HepG2 (cell line): Measurements from ENCODE around the gene CASZ1. TPM values are rescaled to one million over a fixed set of nuclear protein-coding genes. Genes with fewer than 3 reads are reported as not detected.

ENCODE experiments used
- ATAC-seq: fragments of 200-7000 bp; cut with Tn5 transposase; 3 replicates; pipeline ENCODE4 v1.9.1; 2020; ENCODE audit warnings: mild to moderate bottlenecking, moderate library complexity
- BruUV-seq: library from RNA; stranded (reverse); fragments of 400-500 nt; replicated peaks from 2 replicates; lab custom pipeline; 2021; lab: Mats Ljungman, UMichigan
- CTCF ChIA-PET: fragments of 300-600 bp; formaldehyde crosslinking; extraction: SDS; loops from one replicate; lab custom pipeline; 2021; ENCODE audit warnings: low total read pairs, inconsistent platforms, low intra/inter-chr PET ratio; lab: Yijun Ruan, JAX
- POLR2A ChIA-PET: fragments of 350-600 bp; sonication (Branson Sonifier 250); formaldehyde crosslinking; loops from one replicate; lab custom pipeline; 2020; ENCODE audit warnings: antibody characterized with exemption, inconsistent platforms; lab: Yijun Ruan, JAX
- DNase-seq: peaks from one replicate; pipeline ENCODE4 v3.0.0-alpha.2; 2015; ENCODE audit warnings: low spot score
- FAIRE-seq: peaks from 3 replicates; lab custom pipeline; 2011; peaks lifted over from hg19 to GRCh38; lab: Jason Lieb, UNC
- H2AFZ ChIP-seq: one replicate; pipeline ENCODE4 v1.6.1; 2011; ENCODE audit warnings: low read length, inconsistent platforms
- H3K27ac ChIP-seq: fragments of 300-600 bp; 3 replicates; pipeline ENCODE4 v1.8.0; 2011; ENCODE audit warnings: mixed run types, mild to moderate bottlenecking, mixed read lengths, low read length, inconsistent platforms; ENCODE audit not compliant: insufficient read depth; ENCODE audit errors: extremely low read length
- H3K27me3 ChIP-seq, 2 experiments: fragments of 200-600 bp in 1 of 2; 2 replicates in 1 of 2; 3 replicates in 1 of 2; pipeline versions ENCODE4 v1.6.0 to v1.8.0; 2011; ENCODE audit warnings: low read length in 2 of 2, mild to moderate bottlenecking in 2 of 2, moderate library complexity in 2 of 2, inconsistent platforms in 1 of 2; ENCODE audit not compliant: insufficient read depth in 2 of 2, control insufficient read depth in 1 of 2
- H3K36me3 ChIP-seq, 2 experiments: fragments of 200-600 bp in 1 of 2; replicated peaks in 1 of 2; 2 replicates in 1 of 2; 3 replicates in 1 of 2; pipeline versions ENCODE4 v1.5.1 to v1.8.0; 2011; ENCODE audit warnings: low read length in 2 of 2, inconsistent platforms in 1 of 2; ENCODE audit not compliant: insufficient read depth in 2 of 2, control insufficient read depth in 1 of 2
- H3K4me1 ChIP-seq: 2 replicates; pipeline ENCODE4 v1.5.1; 2012; ENCODE audit warnings: low read length, inconsistent platforms; ENCODE audit not compliant: insufficient read depth
- H3K4me2 ChIP-seq: 2 replicates; pipeline ENCODE4 v1.6.0; 2011; ENCODE audit warnings: low read depth, low read length, inconsistent platforms
- H3K4me3 ChIP-seq, 3 experiments: fragments of 200-600 bp in 1 of 3; sonication (generic), shearing (Covaris generic) in 1 of 3; replicated peaks in 1 of 3; 2 replicates each; pipeline ENCODE4 v1.5.1; 2011 to 2016; ENCODE audit warnings: low read length in 3 of 3, inconsistent platforms in 2 of 3, low read depth in 2 of 3, mild to moderate bottlenecking in 2 of 3, control low read depth in 1 of 3, mixed read lengths in 1 of 3; ENCODE audit not compliant: insufficient read depth in 1 of 3
- H3K79me2 ChIP-seq: one replicate; pipeline ENCODE4 v1.6.1; 2011; ENCODE audit warnings: low read length, inconsistent platforms; ENCODE audit not compliant: insufficient read depth
- H3K9ac ChIP-seq: 2 replicates; pipeline ENCODE4 v1.6.0; 2011; ENCODE audit warnings: mild to moderate bottlenecking, low read depth, low read length, inconsistent platforms; ENCODE audit not compliant: insufficient read depth
- H3K9me3 ChIP-seq: 2 replicates; pipeline ENCODE4 v1.5.1; 2012; ENCODE audit warnings: mild to moderate bottlenecking, low read length
- H4K20me1 ChIP-seq: 2 replicates; pipeline ENCODE4 v1.6.0; 2011; ENCODE audit warnings: inconsistent platforms, mild to moderate bottlenecking, low read length, moderate library complexity; ENCODE audit not compliant: insufficient read depth
- ATF1 ChIP-seq: IDR thresholded peaks from 2 replicates; pipeline ENCODE4 v1.6.1; 2016; ENCODE audit warnings: mild to moderate bottlenecking, control low read depth
- DMAP1 ChIP-seq: IDR thresholded peaks from 2 replicates; pipeline ENCODE4 v1.6.1; 2016
- ESRRA ChIP-seq: sonication (generic); formaldehyde crosslinking; IDR thresholded peaks from 2 replicates; pipeline ENCODE4 v1.5.1; 2020; ENCODE audit warnings: mild to moderate bottlenecking, low read depth, missing genetic modification reagents
- HHEX ChIP-seq: IDR thresholded peaks from 2 replicates; pipeline ENCODE4 v1.6.1; 2016; ENCODE audit warnings: control low read depth
- IKZF5 ChIP-seq: IDR thresholded peaks from 2 replicates; pipeline ENCODE4 v1.6.1; 2018; ENCODE audit warnings: missing genetic modification reagents, mild to moderate bottlenecking, missing compliant biosample characterization
- KLF11 ChIP-seq: IDR thresholded peaks from 2 replicates; pipeline ENCODE4 v1.6.1; 2016; ENCODE audit warnings: missing compliant biosample characterization
- MTA1 ChIP-seq: sonication (generic); formaldehyde crosslinking; IDR thresholded peaks from 2 replicates; pipeline ENCODE4 v1.4.0; 2020; ENCODE audit warnings: missing genetic modification reagents, mild to moderate bottlenecking, borderline replicate concordance
- ZNF124 ChIP-seq: sonication (generic); formaldehyde crosslinking; IDR thresholded peaks from 2 replicates; pipeline ENCODE4 v1.4.0; 2020; ENCODE audit warnings: missing genetic modification reagents
- ZNF605 ChIP-seq: sonication (generic); formaldehyde crosslinking; IDR thresholded peaks from 2 replicates; pipeline ENCODE4 v1.8.0; 2022; ENCODE audit warnings: mild to moderate bottlenecking, missing genetic modification reagents
- ZNF639 ChIP-seq: conservative IDR thresholded peaks from 2 replicates; pipeline ENCODE4 v1.6.1; 2018; ENCODE audit warnings: missing genetic modification reagents
- ZNF710 ChIP-seq: sonication (generic); formaldehyde crosslinking; IDR thresholded peaks from 2 replicates; pipeline ENCODE4 v1.5.0; 2020; ENCODE audit warnings: mild to moderate bottlenecking, missing genetic modification reagents, borderline replicate concordance
- ZNF800 ChIP-seq: sonication (generic); formaldehyde crosslinking; IDR thresholded peaks from 2 replicates; pipeline ENCODE4 v1.4.0; 2020; ENCODE audit warnings: missing genetic modification reagents
- ZSCAN31 ChIP-seq: sonication (generic); formaldehyde crosslinking; IDR thresholded peaks from 2 replicates; pipeline ENCODE4 v1.5.0; 2020; ENCODE audit warnings: low read depth, mild to moderate bottlenecking, missing genetic modification reagents
- WGBS: methylation state at CpG from one replicate; pipeline ENCODE4 v1.1.6; 2017; ENCODE audit warnings: low lambda C conversion rate; 5-methylcytosine and 5-hydroxymethylcytosine counted together
- in situ Hi-C: cut with HindIII; loops from 2 replicates; pipeline ENCODE4 v1.10.0; 2017; ENCODE audit warnings: low pct_unique_long_range_greater_than_20kb; ENCODE audit not compliant: extremely low pct_ligation_motif_present
- intact Hi-C: fragments of 100-400 bp; cut with micrococcal nuclease; formaldehyde crosslinking; loops from one replicate; pipeline ENCODE4 v1.10.0; 2022; ENCODE audit not compliant: unreplicated experiment
- polyA plus RNA-seq, 8 experiments: library from polyadenylated mRNA; depleted of rRNA in 3 of 8; stranded (reverse) in 7 of 8; unstranded in 1 of 8; fragments of >200 nt; fragmentation: Illumina TruSeq in 4 of 8; extraction: Trizol in 4 of 8; gene quantifications; 2 replicates each; pipeline versions ENCODE4 v1.2.1 to v1.2.3, GENCODE V29; 2011 to 2016; ENCODE audit warnings: low read depth in 4 of 8, missing spikeins in 1 of 8, mixed read lengths in 1 of 8; ENCODE audit not compliant: insufficient read depth in 1 of 8
- total RNA-seq, 5 experiments: library from RNA; depleted of rRNA; stranded (reverse); fragments of >200 nt; fragmentation: Illumina TruSeq; extraction: Trizol; gene quantifications; 2 replicates each; pipeline ENCODE4 v1.2.3, GENCODE V29; 2016; ENCODE audit warnings: low read depth in 1 of 5

Gene CASZ1
- total and polyA plus RNA-seq, 2 of the 13 experiments (the other 11 are each of a cell fraction or from before 2014, with no cell fraction given) = 1.9 to 3.7 TPM

GRCh38 chr1:10674222-10674621, 122.2 kb downstream of the CASZ1 start:
- FAIRE-seq = no peak
- no peak overlapping the region for H3K4me3 ChIP-seq
- TF ChIP-seq KLF11 (CRISPR knock-in tag) (no peak), DMAP1 (CRISPR knock-in tag) (no peak), ZNF800 (CRISPR knock-in tag) (no peak), HHEX (CRISPR knock-in tag) (no peak)
- TF ChIP-seq, all 625 proteins: peak for 0
- Histone ChIP-seq H3K79me2 (no peaks in the 10 kb centered on the region), H3K27ac (no peak overlapping the region), H3K4me2 (no peak overlapping the region), H3K27me3 (no peaks in the 10 kb centered on the region), H4K20me1 (no peaks in the 10 kb centered on the region), H2AFZ (no peak overlapping the region), H3K36me3 (no peaks in the 10 kb centered on the region), H3K9me3 (no peaks in the 10 kb centered on the region), H3K9ac (no peak overlapping the region), H3K4me1 (peaks cover 34% of the 10 kb centered on the region)
- 60% methylated on average over 1 of the region's 16 CpGs for WGBS
- no TSS peak for BruUV-seq
- in situ Hi-C loops = no loop called here
- ATAC-seq (no peak), DNase-seq (no peak)
- intact Hi-C loops = no loop called here
- ChIA-PET POLR2A (no interaction called here), CTCF (no interaction called here)

- ChIA-PET CTCF (no interaction called here), POLR2A (no interaction called here)
- no peaks in the 10 kb centered on the region for H4K20me1 ChIP-seq
- H3K9me3 ChIP-seq = no peaks in the 10 kb centered on the region
- H3K27me3 ChIP-seq = no peaks in the 10 kb centered on the region
- no TSS peak for BruUV-seq
- H3K4me1 ChIP-seq = peaks cover 33% of the 10 kb centered on the region
- H2AFZ ChIP-seq = no peak overlapping the region
- H3K36me3 ChIP-seq = no peaks in the 10 kb centered on the region
- H3K4me3 ChIP-seq = no peak overlapping the region
- H3K79me2 ChIP-seq = no peaks in the 10 kb centered on the region
- ATAC-seq (no peak), FAIRE-seq (no peak), DNase-seq (no peak)
- WGBS = 91% methylated on average over 19 of the region's 19 CpGs
- H3K4me2 ChIP-seq = no peak overlapping the region
- in situ Hi-C loops = no loop called here
- no peak overlapping the region for H3K9ac ChIP-seq
- intact Hi-C loops = no loop called here
- no peak overlapping the region for H3K27ac ChIP-seq
- TF ChIP-seq ZSCAN31 (CRISPR knock-in tag) = no peak
- no peak for TF ChIP-seq ZNF605 (CRISPR knock-in tag)
- no peak for TF ChIP-seq ATF1 (CRISPR knock-in tag)
- no peak for TF ChIP-seq HHEX (CRISPR knock-in tag)
- no peak for TF ChIP-seq MTA1 (CRISPR knock-in tag)
- no peak for TF ChIP-seq ESRRA
- TF ChIP-seq ZNF124 (CRISPR knock-in tag) = no peak
- TF ChIP-seq ZNF710 (CRISPR knock-in tag) = no peak
- no peak for TF ChIP-seq ZNF639 (CRISPR knock-in tag)
- no peak for TF ChIP-seq IKZF5
These were observed 123.2 kb downstream of the CASZ1 start for GRCh38 chr1:10673109-10673711.
